Loucy (cell line): Measurements from ENCODE around the gene MISP3.

Source experiments
- H2AFZ ChIP-seq: fragments of 200-600 bp; sonication (generic); 2 replicates; pipeline ENCODE4 v1.6.0; 2016; ENCODE audit warnings: antibody characterized with exemption, mild to moderate bottlenecking, low read length, moderate library complexity
- H3F3A ChIP-seq: fragments of 200-600 bp; 2 replicates; pipeline ENCODE4 v1.6.0; 2016; ENCODE audit warnings: antibody characterized with exemption, low read depth, mild to moderate bottlenecking
- H3K27me3 ChIP-seq: fragments of 200-600 bp; sonication (generic); 2 replicates; pipeline ENCODE4 v1.6.1; 2014; ENCODE audit warnings: low read length, mild to moderate bottlenecking; ENCODE audit not compliant: insufficient read depth, poor library complexity, severe bottlenecking
- H3K36me3 ChIP-seq: fragments of 200-600 bp; sonication (generic); 2 replicates; pipeline ENCODE4 v1.6.1; 2016; ENCODE audit warnings: low read length; ENCODE audit not compliant: insufficient read depth
- H3K4me1 ChIP-seq: fragments of 200-600 bp; sonication (generic); 2 replicates; pipeline ENCODE4 v1.5.1; 2014; ENCODE audit warnings: low read length, mild to moderate bottlenecking; ENCODE audit not compliant: insufficient read depth, poor library complexity, severe bottlenecking
- H3K4me2 ChIP-seq: fragments of 200-600 bp; sonication (generic); 2 replicates; pipeline ENCODE4 v1.6.0; 2014; ENCODE audit warnings: antibody characterized with exemption, low read length, low read depth, mild to moderate bottlenecking; ENCODE audit not compliant: poor library complexity, severe bottlenecking
- H3K4me3 ChIP-seq: fragments of 200-600 bp; sonication (generic); 2 replicates; pipeline ENCODE4 v1.5.1; 2014; ENCODE audit warnings: low read length, mild to moderate bottlenecking, mixed read lengths; ENCODE audit not compliant: poor library complexity, severe bottlenecking
- H3K79me2 ChIP-seq: fragments of 200-600 bp; sonication (generic); 2 replicates; pipeline ENCODE4 v1.6.1; 2014; ENCODE audit warnings: low read length; ENCODE audit not compliant: insufficient read depth
- H3K9ac ChIP-seq: fragments of 200-600 bp; sonication (generic); 2 replicates; pipeline ENCODE4 v1.6.0; 2014; ENCODE audit warnings: mild to moderate bottlenecking, low read depth, low read length, moderate library complexity; ENCODE audit not compliant: poor library complexity, severe bottlenecking
- H3K9me2 ChIP-seq: fragments of 200-600 bp; sonication (generic); replicated peaks from 2 replicates; pipeline ENCODE4 v1.6.1; 2016; ENCODE audit warnings: low read depth, low read length, mixed read lengths
- H3K9me3 ChIP-seq: fragments of 200-600 bp; sonication (generic); 2 replicates; pipeline ENCODE4 v1.6.1; 2014; ENCODE audit warnings: mild to moderate bottlenecking, antibody characterized with exemption, low read length, low read depth; ENCODE audit not compliant: insufficient read depth
- H4K20me1 ChIP-seq: fragments of 200-600 bp; sonication (generic); 2 replicates; pipeline ENCODE4 v1.6.0; 2014; ENCODE audit warnings: antibody characterized with exemption, low read length, mild to moderate bottlenecking; ENCODE audit not compliant: insufficient read depth, poor library complexity, severe bottlenecking
- CTCF ChIP-seq: fragments of 200-600 bp; sonication (generic); conservative IDR thresholded peaks from 2 replicates; pipeline ENCODE4 v1.5.1; 2014; ENCODE audit warnings: mild to moderate bottlenecking, antibody characterized with exemption, low read length
- EZH2phosphoT487 ChIP-seq: fragments of 200-600 bp; IDR thresholded peaks from 2 replicates; pipeline ENCODE4 v1.6.1; 2018; ENCODE audit warnings: antibody characterized with exemption, mild to moderate bottlenecking, moderate library complexity, borderline replicate concordance

The MISP3 gene

DNA sequence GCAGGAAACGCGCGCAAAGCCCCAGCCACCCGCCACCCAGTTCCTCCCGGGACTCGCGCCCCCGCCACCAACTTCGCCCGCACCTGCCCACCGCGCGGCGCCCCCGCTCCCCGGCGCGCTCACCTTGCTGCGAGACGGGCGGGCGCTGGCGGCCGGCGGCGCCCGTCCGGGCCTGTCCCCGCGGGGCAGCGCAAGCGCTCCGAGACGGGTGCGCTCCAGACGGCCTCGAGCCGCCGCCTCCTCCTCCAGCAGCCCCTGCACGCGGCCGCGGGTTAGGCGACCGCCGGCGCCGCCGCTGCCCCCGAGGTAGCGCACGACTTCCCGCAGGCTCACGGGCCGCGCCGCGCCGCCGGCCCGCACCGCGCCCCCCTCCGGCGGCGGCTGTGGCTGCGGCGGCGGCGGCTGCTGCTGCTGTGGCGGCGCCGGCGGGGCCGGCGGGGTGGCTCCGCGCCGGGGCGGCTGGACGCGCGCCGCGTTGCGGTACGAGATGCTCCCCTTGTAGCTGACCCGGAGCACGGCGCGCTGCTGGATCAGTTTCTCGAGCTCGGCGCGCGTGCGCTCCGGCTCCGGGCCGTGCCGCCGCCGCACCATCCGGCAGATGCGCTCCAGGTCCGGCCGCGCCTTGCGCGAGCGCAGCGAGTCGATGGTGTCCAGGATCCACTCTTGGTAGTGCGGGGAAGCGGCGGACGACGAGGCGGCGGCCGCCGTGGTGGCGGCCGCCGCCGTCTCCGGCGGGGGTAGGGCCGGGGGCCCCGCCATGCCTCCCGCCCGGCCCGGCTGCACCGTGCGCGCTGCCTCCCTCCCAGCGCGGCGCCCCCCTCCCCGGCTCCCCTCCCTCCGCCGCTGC is 17.3 kb downstream of the MISP3 start:
- H4K20me1 ChIP-seq: peaks cover 11% of the 10 kb centered on the region
- peak overlapping the region; percentile 70; the same call in 1 of the 2 replicates for H2AFZ ChIP-seq

DNA sequence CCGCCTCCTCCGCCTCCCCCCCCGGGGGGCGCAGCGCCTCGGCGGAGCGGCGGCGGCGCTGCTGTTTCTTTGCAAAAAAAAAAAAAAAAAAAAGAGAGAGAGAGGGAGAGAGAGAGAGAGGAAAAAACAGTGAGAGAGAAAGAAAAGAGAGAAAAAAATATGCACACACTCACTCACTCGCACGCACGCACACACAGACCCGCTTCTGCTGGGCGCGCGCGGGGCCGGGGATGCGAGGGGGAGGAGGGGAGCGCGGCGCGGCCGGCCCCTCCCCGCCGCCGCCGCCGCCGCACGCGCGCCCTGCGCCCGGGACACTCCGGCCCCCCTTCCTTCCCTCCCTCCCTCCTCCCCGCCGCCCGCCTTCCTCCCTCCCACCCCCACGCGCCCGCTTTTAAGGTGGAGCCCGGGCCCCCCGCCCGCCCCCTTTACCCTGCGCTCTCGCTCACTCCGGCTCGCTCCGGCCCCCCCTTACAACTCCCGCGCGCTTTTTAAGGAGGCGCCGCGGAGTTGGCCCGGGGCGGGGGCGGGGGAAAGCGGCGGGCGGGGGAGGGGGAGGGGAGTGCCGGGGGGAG is 18.0 kb downstream of the MISP3 start, which contains the start of gene SAMD1:
Gene SAMD1 (minus strand): TSS at position 243 of the 572 bp plus-strand sequence.
- Histone ChIP-seq H3K9me3 (no peaks in the 10 kb centered on the region), H3K36me3 (no peaks in the 10 kb centered on the region; the same call in 1 of the 2 replicates), H3K4me2 (peak within 1 kb of the TSS; percentile 91), H2AFZ (peak within 1 kb of the TSS; percentile 78), H4K20me1 (peaks cover 11% of the 10 kb centered on the region), H3F3A (no peaks in the 10 kb centered on the region; the same call in 1 of the 2 replicates), H3K27me3 (no peaks in the 10 kb centered on the region), H3K4me1 (peaks cover 17% of the 10 kb centered on the region), H3K9ac (peak within 1 kb of the TSS; percentile 72), H3K9me2 (no peaks in the 10 kb centered on the region), H3K79me2 (peaks cover 17% of the 10 kb centered on the region; the same call in 1 of the 2 replicates), H3K4me3 (peak within 1 kb of the TSS; percentile 82)
- TF ChIP-seq CTCF: no peak
- TF ChIP-seq EZH2phosphoT487: no peak

More for the DNA sequence above, 17.3 kb downstream of the MISP3 start:
- peak overlapping the region; percentile 69 for H3K4me2 ChIP-seq
- no peaks in the 10 kb centered on the region; the same call in 1 of the 2 replicates for H3F3A ChIP-seq
- H3K27me3 ChIP-seq: no peaks in the 10 kb centered on the region
- H3K9ac ChIP-seq: peak overlapping the region; percentile 61
- peaks cover 17% of the 10 kb centered on the region for H3K4me1 ChIP-seq
- peak overlapping the region; percentile 74 for H3K4me3 ChIP-seq
- H3K79me2 ChIP-seq: peaks cover 17% of the 10 kb centered on the region; the same call in 1 of the 2 replicates
- TF ChIP-seq EZH2phosphoT487: no peak
- no peak for TF ChIP-seq CTCF
- no peaks in the 10 kb centered on the region; the same call in 1 of the 2 replicates for H3K36me3 ChIP-seq
- no peaks in the 10 kb centered on the region for H3K9me2 ChIP-seq
- H3K9me3 ChIP-seq: no peaks in the 10 kb centered on the region

- H3K4me1 ChIP-seq: peaks cover 17% of the 10 kb centered on the region
- TF ChIP-seq EZH2phosphoT487 (no peak), CTCF (peak; percentile 57)
- no peaks in the 10 kb centered on the region for H3K9me3 ChIP-seq
- peak overlapping the region; percentile 78 for H2AFZ ChIP-seq
- peak overlapping the region; percentile 82 for H3K4me3 ChIP-seq
- H4K20me1 ChIP-seq: peaks cover 11% of the 10 kb centered on the region
- no peaks in the 10 kb centered on the region; the same call in 1 of the 2 replicates for H3K36me3 ChIP-seq
- no peaks in the 10 kb centered on the region; the same call in 1 of the 2 replicates for H3F3A ChIP-seq
- H3K4me2 ChIP-seq: peak overlapping the region; percentile 91
- H3K9me2 ChIP-seq: no peaks in the 10 kb centered on the region
- H3K9ac ChIP-seq: peak overlapping the region; percentile 72
- peaks cover 17% of the 10 kb centered on the region; the same call in 1 of the 2 replicates for H3K79me2 ChIP-seq
- H3K27me3 ChIP-seq: no peaks in the 10 kb centered on the region
Observed at GRCh38 chr19:14091081-14091812, 18.7 kb downstream of the MISP3 start.
